HG03432 (cell line): Measurements from ENCODE around the gene BMP5.

ENCODE experiments used
- ATAC-seq: cut with Tn5 transposase; IDR thresholded peaks from one replicate; pipeline ENCODE4 v1.9.1; 2021; ENCODE audit warnings: mild to moderate bottlenecking, moderate library complexity; ENCODE audit not compliant: unreplicated experiment

BMP5 gene

GRCh38 chr6:55874316-55874715 lies 1.1 kb downstream of the BMP5 start:
- ATAC-seq = no peak

GRCh38 chr6:55872866-55873265 lies 2.5 kb downstream of the BMP5 start:
- ATAC-seq = no peak

GRCh38 chr6:55870181-55870813 lies 5.1 kb downstream of the BMP5 start:
- ATAC-seq = no peak

GRCh38 chr6:55869674-55870073 lies 5.7 kb downstream of the BMP5 start:
- no peak for ATAC-seq

GRCh38 chr6:55868771-55869479 lies 6.5 kb downstream of the BMP5 start:
- ATAC-seq = peak; percentile 96

DNA sequence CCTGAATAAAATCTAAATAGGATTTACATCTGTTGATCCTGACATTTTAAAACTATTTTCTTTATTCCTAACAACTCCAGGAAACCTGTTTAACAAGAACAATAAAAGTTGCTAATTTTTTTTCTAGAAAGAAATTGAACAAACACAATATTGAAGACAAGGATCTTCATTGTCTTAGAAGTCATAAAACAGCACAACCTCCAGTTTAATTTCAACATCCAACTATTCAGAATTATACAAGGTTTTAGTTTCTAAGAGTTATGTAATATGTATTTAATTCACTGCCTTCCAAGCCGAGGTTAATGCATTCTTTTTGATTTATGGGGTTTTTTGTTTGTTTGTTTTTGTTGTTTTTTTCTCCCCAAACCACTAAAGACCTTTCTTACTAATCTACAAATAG lies 7.2 kb downstream of the BMP5 start:
- ATAC-seq = no peak

GRCh38 chr6:55866128-55866527 lies 9.3 kb downstream of the BMP5 start:
- no peak for ATAC-seq

GRCh38 chr6:55853008-55854001 lies 22.1 kb downstream of the BMP5 start:
- no peak for ATAC-seq

DNA sequence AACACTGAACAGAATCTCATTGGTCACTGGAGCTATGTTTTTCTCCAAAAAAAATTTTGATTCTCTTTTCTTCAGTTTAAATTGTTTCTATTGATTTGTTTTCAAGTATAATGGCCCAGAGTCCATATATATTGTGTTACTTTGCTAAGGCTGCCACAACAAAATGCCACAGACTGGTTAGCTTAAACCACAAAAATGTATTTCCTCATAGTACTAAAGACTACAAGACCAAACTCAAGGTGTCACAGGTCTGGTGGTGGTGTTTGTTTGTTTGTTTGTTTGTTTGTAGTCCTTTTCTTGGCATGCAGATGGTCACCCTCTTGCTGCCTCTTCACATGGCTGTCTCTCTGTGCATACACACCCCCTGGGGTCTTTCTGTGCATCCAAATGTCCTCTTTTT lies 34.0 kb downstream of the BMP5 start:
- ATAC-seq = no peak

DNA sequence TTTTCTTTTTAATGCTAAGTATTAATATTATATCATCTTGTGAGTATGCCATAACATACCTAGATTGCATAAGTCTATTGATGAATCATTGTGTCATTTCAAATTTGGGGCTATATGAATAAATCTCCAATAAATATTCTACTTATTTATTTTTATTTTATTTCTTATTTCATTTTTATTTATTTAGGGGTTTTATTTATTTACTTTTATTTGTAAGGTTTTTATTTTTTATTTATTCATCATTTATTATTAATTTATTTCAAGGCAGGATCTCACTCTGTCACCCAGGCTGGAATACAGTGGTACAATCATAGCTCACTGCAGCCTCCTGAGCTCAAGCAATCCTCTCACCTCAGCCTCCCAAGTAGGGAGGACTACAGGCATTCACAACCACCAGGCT lies 36.3 kb downstream of the BMP5 start:
- no peak for ATAC-seq

GRCh38 chr6:55836945-55837344 lies 38.4 kb downstream of the BMP5 start:
- no peak for ATAC-seq

- no peak for ATAC-seq
Measured at GRCh38 chr6:55836481-55836880, 38.9 kb downstream of the BMP5 start.

- no peak for ATAC-seq
Measured at GRCh38 chr6:55835220-55835619, 40.2 kb downstream of the BMP5 start.

- ATAC-seq = peak; percentile 89
Measured at GRCh38 chr6:55833284-55833683, 42.1 kb downstream of the BMP5 start.

DNA sequence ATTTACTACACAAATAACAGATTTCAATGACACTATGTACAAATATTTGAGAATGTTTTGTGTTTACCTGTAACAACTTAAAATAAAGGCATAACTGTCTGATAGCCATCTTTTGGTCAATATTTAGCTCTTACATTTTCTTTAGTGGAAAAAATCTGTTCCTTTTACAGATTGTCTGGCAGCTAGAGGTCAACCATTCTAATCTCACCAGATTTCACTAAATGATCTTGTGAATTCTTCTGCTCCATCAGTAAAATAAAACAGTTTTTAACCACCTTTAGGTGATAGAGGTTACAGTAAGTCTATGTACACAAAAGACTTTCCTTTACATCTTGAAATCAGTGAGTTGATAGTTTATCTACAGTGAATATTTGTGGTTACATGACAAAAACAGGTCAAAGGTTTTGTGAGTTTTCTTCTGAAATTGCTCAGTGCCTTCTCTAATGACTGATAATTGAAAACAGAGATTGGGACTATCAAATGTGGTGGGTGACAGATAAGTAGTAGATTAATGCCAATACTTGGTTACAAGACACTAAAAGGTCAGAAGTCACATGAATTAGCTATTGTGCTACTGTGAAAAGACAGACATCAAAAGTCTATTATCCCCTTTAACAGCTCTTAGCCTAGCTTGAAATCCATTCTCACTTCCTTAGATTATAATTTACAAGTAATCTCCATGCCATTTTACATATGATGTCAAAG lies 47.4 kb downstream of the BMP5 start:
- ATAC-seq = no peak

- no peak for ATAC-seq
Measured at GRCh38 chr6:55826941-55827340, 48.4 kb downstream of the BMP5 start.

- ATAC-seq = peak; percentile 38
Measured at GRCh38 chr6:55825402-55826051, 49.9 kb downstream of the BMP5 start.

GRCh38 chr6:55822815-55823214 lies 52.6 kb downstream of the BMP5 start:
- no peak for ATAC-seq

DNA sequence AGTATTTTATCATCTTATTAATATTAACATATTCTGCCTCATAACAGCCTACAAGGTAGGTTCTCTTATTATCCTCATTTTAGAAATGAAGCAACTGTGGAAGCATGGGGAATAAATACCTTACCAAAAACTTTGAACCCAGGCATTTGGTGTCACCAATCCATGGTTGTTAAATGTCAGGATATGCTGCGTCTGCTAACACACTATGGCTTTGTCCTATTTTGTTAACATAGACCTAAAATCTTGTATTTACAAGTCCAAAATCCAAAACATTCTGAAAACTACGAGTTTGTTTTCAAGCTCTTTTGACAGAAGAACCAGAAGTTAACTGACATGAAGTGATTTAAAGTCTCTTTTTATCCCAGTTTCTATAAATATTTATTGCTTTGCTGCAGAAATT lies 53.4 kb downstream of the BMP5 start:
- ATAC-seq = no peak

DNA sequence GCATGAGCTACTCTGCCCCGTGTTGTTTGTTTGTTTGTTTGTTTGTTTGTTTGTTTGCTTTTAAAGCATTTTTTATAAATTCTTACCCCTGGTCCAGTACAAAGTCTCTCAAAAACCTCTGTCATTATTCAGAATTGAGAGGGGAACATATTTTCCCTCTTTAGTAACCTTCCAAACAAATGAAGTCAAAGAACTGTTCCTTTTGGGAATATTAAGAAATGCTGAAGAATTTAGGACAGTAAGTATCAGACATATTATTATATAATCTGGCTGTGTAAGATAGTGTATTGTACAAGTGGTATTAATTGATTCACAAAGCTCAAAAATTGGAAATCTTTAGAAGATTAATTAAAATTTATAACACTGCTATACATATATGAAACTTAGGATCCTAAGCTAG lies 54.7 kb downstream of the BMP5 start:
- no peak for ATAC-seq
